ENCODE data around the gene GSTA4.
"Not testable (repeated sequence)": the region's sequence is repeated elsewhere in the genome, so short reads cannot be mapped to it uniquely, and the experiment has no call there.

GSTA4 gene

DNA sequence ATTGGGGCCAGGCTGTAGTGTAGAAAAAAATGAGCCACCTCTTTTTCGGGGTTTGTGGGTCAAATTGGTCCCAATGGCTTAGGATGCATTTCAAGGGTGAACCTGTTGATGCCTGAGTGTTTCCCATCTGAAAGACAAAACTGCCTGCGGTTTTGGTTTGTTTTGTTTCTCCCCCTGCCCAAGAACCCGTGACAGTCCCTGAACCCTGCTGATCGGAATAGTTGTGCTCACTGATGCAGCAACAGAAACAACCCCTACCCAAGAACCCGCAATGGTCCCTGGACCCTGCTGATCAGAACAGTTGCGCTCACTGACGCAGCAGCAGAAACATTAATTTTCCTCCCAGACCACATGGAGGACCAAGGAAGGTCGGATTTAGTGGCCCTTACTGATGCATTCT lies 34.9 kb downstream of the GSTA4 start:
- H3K27ac ChIP-seq (ENCODE audit: low read depth, low read length, poor library complexity, severe bottlenecking); H3K79me2 ChIP-seq (ENCODE audit: insufficient read depth, low read length); H3K9me2 ChIP-seq (ENCODE audit: low read depth, low read length); H3K36me3 ChIP-seq (ENCODE audit: insufficient read depth, low read length); H3F3A ChIP-seq (ENCODE audit: insufficient read depth, low read length); H3K9me3 ChIP-seq (ENCODE audit: low read length); H3K4me3 ChIP-seq (ENCODE audit: low read depth, low read length, poor library complexity, severe bottlenecking); H2AFZ ChIP-seq (ENCODE audit: low read length); H3K27me3 ChIP-seq (ENCODE audit: insufficient read depth, low read length); H3K9ac ChIP-seq (ENCODE audit: low read length); H3K4me1 ChIP-seq (ENCODE audit: insufficient read depth, low read length, severe bottlenecking); H4K20me1 ChIP-seq (ENCODE audit: insufficient read depth, low read length); H3K4me2 ChIP-seq (ENCODE audit: low read length): not testable (repeated sequence)

GRCh38 chr6:52958546-52959255 lies 36.4 kb downstream of the GSTA4 start:
- Histone ChIP-seq H3K27ac (ENCODE audit: low read depth, low read length, poor library complexity, severe bottlenecking) (no peak overlapping the region), H2AFZ (ENCODE audit: low read length) (no peak overlapping the region), H3K27me3 (ENCODE audit: insufficient read depth, low read length) (no peaks in the 10 kb centered on the region)

DNA sequence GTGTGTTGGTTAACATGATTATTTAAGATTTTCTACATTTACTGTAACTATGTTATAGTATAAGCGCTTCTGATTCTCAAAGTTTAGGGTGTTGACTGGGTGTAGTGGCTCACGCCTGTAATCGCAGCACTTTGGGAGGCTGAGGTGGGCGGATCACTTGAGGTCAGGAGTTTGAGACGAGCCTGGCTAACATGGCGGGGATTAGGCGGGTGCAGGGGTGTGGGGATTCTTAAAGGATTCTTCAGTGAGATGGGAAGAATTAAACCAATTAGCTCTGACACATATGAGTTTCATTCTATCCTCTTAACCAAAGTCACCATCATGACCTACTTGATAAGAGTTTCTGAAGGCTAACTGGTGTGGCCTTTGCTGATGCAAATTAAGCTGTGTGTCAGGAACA lies 39.2 kb downstream of the GSTA4 start:
- no peak for TF ChIP-seq EZH2 (IDR thresholded peaks at IDR 0.05; ENCODE audit: borderline replicate concordance, low read length)
- TF ChIP-seq, protein P1, sequence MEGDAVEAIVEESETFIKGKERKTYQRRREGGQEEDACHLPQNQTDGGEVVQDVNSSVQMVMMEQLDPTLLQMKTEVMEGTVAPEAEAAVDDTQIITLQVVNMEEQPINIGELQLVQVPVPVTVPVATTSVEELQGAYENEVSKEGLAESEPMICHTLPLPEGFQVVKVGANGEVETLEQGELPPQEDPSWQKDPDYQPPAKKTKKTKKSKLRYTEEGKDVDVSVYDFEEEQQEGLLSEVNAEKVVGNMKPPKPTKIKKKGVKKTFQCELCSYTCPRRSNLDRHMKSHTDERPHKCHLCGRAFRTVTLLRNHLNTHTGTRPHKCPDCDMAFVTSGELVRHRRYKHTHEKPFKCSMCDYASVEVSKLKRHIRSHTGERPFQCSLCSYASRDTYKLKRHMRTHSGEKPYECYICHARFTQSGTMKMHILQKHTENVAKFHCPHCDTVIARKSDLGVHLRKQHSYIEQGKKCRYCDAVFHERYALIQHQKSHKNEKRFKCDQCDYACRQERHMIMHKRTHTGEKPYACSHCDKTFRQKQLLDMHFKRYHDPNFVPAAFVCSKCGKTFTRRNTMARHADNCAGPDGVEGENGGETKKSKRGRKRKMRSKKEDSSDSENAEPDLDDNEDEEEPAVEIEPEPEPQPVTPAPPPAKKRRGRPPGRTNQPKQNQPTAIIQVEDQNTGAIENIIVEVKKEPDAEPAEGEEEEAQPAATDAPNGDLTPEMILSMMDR (IDR thresholded peaks at IDR 0.05; ENCODE audit: low read length), result no peak
- H3K4me3 ChIP-seq (ENCODE audit: low read depth, low read length, poor library complexity, severe bottlenecking), result no peak overlapping the region
- no peaks in the 10 kb centered on the region for H3K79me2 ChIP-seq (ENCODE audit: insufficient read depth, low read length)
- no peaks in the 10 kb centered on the region for H3K36me3 ChIP-seq (ENCODE audit: insufficient read depth, low read length)
- no peak overlapping the region for H3K4me2 ChIP-seq (ENCODE audit: low read length)
- H3K27me3 ChIP-seq (ENCODE audit: insufficient read depth, low read length), result no peaks in the 10 kb centered on the region
- no peaks in the 10 kb centered on the region for H3F3A ChIP-seq (ENCODE audit: insufficient read depth, low read length)
- H3K4me1 ChIP-seq (ENCODE audit: insufficient read depth, low read length, severe bottlenecking), result no peaks in the 10 kb centered on the region
- H4K20me1 ChIP-seq (ENCODE audit: insufficient read depth, low read length), result no peaks in the 10 kb centered on the region
- H3K27ac ChIP-seq (ENCODE audit: low read depth, low read length, poor library complexity, severe bottlenecking), result no peak overlapping the region
- H3K9ac ChIP-seq (ENCODE audit: low read length), result no peak overlapping the region
- no peaks in the 10 kb centered on the region for H3K9me2 ChIP-seq (ENCODE audit: low read depth, low read length)
- no peaks in the 10 kb centered on the region for H3K9me3 ChIP-seq (ENCODE audit: low read length)
- H2AFZ ChIP-seq (ENCODE audit: low read length), result no peak overlapping the region

More at GRCh38 chr6:52958546-52959255, 36.4 kb downstream of the GSTA4 start:
- no peak overlapping the region for H3K4me2 ChIP-seq (ENCODE audit: low read length)
- H3K9ac ChIP-seq (ENCODE audit: low read length), result no peak overlapping the region
- H3K36me3 ChIP-seq (ENCODE audit: insufficient read depth, low read length), result no peaks in the 10 kb centered on the region
- H3K9me3 ChIP-seq (ENCODE audit: low read length), result no peaks in the 10 kb centered on the region
- no peaks in the 10 kb centered on the region for H4K20me1 ChIP-seq (ENCODE audit: insufficient read depth, low read length)
- no peak for TF ChIP-seq EZH2 (IDR thresholded peaks at IDR 0.05; ENCODE audit: borderline replicate concordance, low read length)
- TF ChIP-seq, protein P1 (IDR thresholded peaks at IDR 0.05; ENCODE audit: low read length), result no peak
- no peaks in the 10 kb centered on the region for H3K4me1 ChIP-seq (ENCODE audit: insufficient read depth, low read length, severe bottlenecking)
- H3K9me2 ChIP-seq (ENCODE audit: low read depth, low read length), result no peaks in the 10 kb centered on the region
- H3K79me2 ChIP-seq (ENCODE audit: insufficient read depth, low read length), result no peaks in the 10 kb centered on the region
- H3K4me3 ChIP-seq (ENCODE audit: low read depth, low read length, poor library complexity, severe bottlenecking), result no peak overlapping the region
- H3F3A ChIP-seq (ENCODE audit: insufficient read depth, low read length), result no peaks in the 10 kb centered on the region
